ENCODE results near the gene IQCH. TPM values are rescaled to one million over a fixed set of nuclear protein-coding genes. Genes with fewer than 3 reads are reported as not detected.

Gene IQCH
- total RNA-seq, 1 experiment from 2014 or later, result 2.1 TPM

DNA sequence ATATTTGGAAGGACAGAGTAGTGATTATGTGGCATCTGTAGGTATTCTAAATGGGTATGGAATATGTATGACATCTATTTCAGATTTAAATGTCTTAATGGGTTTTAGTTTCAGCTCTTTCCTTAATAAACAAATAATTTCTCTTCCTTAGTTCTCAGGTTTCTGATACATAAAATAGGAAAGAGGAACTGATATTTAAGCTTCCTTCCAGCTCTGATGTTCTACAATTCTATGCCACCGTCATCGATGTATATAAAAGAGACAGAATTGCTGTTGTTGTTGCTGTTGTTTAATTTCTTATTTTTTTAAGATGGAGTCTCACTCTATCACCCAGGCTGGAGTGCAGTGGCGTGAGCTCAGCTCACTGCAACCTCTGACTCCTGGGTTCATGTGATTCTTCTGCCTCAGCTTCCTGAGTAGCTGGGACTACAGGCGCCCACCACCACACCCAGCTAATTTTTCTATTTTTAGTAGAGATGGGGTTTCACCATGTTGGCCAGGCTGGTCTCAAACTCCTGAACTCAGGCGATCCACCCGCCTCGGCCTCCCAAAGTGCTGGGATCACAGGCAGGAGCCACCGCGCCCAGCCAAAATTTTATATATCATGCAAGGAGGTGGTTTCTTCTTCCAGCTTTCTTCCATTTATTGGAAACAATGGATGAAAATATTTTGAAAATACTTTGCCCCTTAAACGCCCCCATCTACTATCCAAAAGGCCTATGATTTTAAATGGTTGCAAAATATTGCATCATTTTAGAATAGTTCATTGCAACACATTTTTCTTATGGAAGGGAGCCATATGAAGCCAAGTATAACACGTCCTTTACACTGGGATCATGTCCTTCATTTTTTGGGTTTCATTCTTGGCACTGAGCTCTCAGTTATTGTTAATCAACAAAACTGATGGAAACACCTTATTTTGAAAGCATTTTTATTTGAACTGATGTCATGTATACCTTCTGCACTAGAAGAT, 252.5 kb downstream of the IQCH start:
- POLR2A ChIA-PET (ENCODE audit: unreplicated experiment), result no interaction called here
- CTCF ChIA-PET, result no interaction called here
- no TSS peak for BruUV-seq (replicated peaks)

DNA sequence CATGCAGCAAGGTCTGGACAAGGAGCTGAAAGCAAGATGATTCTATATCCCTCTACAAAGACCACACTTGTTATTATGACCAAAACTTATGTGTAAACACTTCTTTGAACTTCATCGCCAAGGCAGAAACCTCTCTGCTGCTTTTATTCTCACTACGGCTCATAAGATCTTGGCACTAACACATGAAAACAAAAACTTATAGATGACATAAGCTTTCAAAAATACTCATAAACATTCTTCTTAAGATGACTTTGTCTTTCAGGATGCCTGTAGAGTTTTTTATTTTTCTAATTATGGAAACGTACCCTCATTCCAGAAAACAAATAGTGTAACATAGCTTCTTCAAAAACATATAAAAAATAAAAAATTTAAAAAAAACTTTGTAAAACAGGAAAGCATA, 253.8 kb downstream of the IQCH start:
- ATAC-seq (no peak), DNase-seq (no peak)
- TF ChIP-seq EZH2 (IDR thresholded peaks at IDR 0.05; ENCODE audit: low read length, unreplicated experiment) (no peak), EZH2phosphoT487 (IDR thresholded peaks at IDR 0.05; ENCODE audit: borderline replicate concordance, low read length) (no peak)
- TF ChIP-seq, protein P1, sequence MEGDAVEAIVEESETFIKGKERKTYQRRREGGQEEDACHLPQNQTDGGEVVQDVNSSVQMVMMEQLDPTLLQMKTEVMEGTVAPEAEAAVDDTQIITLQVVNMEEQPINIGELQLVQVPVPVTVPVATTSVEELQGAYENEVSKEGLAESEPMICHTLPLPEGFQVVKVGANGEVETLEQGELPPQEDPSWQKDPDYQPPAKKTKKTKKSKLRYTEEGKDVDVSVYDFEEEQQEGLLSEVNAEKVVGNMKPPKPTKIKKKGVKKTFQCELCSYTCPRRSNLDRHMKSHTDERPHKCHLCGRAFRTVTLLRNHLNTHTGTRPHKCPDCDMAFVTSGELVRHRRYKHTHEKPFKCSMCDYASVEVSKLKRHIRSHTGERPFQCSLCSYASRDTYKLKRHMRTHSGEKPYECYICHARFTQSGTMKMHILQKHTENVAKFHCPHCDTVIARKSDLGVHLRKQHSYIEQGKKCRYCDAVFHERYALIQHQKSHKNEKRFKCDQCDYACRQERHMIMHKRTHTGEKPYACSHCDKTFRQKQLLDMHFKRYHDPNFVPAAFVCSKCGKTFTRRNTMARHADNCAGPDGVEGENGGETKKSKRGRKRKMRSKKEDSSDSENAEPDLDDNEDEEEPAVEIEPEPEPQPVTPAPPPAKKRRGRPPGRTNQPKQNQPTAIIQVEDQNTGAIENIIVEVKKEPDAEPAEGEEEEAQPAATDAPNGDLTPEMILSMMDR (conservative IDR thresholded peaks at IDR 0.05; ENCODE audit: low read depth, low read length), result no peak
- Histone ChIP-seq H3K9ac (ENCODE audit: low read length) (no peak overlapping the region), H3K4me1 (ENCODE audit: insufficient read depth, low read length) (no peaks in the 10 kb centered on the region), H3K36me3 (ENCODE audit: low read depth, low read length) (no peaks in the 10 kb centered on the region), H3K4me2 (ENCODE audit: low read length) (no peak overlapping the region), H3K9me2 (replicated peaks; ENCODE audit: low read length) (no peaks in the 10 kb centered on the region), H3K27me3 (ENCODE audit: low read length) (no peaks in the 10 kb centered on the region), H3K4me3 (ENCODE audit: low read length) (no peak overlapping the region), H2AFZ (ENCODE audit: low read length) (no peak overlapping the region), H3K27ac (ENCODE audit: low read length) (no peak overlapping the region), H3F3A (ENCODE audit: low read length, unreplicated experiment) (no peaks in the 10 kb centered on the region), H3K9me3 (ENCODE audit: low read length) (no peaks in the 10 kb centered on the region), H3K79me2 (ENCODE audit: low read length) (no peaks in the 10 kb centered on the region), H4K20me1 (ENCODE audit: low read length) (no peaks in the 10 kb centered on the region)
- ChIA-PET CTCF (no interaction called here), POLR2A (ENCODE audit: unreplicated experiment) (no interaction called here)
- BruUV-seq (replicated peaks), result no TSS peak
- intact Hi-C loops (cut with micrococcal nuclease), result no loop called here

More for the DNA sequence above, 252.5 kb downstream of the IQCH start:
- Histone ChIP-seq H3K9me3 (ENCODE audit: low read length) (no peaks in the 10 kb centered on the region), H4K20me1 (ENCODE audit: low read length) (no peaks in the 10 kb centered on the region), H3K27me3 (ENCODE audit: low read length) (no peaks in the 10 kb centered on the region), H3K27ac (ENCODE audit: low read length) (no peak overlapping the region), H3K4me3 (ENCODE audit: low read length) (no peak overlapping the region), H3K4me1 (ENCODE audit: insufficient read depth, low read length) (no peaks in the 10 kb centered on the region), H3K36me3 (ENCODE audit: low read depth, low read length) (no peaks in the 10 kb centered on the region), H3K4me2 (ENCODE audit: low read length) (no peak overlapping the region), H2AFZ (ENCODE audit: low read length) (no peak overlapping the region), H3F3A (ENCODE audit: low read length, unreplicated experiment) (no peaks in the 10 kb centered on the region), H3K79me2 (ENCODE audit: low read length) (no peaks in the 10 kb centered on the region), H3K9me2 (replicated peaks; ENCODE audit: low read length) (no peaks in the 10 kb centered on the region), H3K9ac (ENCODE audit: low read length) (no peak overlapping the region)
- TF ChIP-seq EZH2phosphoT487 (IDR thresholded peaks at IDR 0.05; ENCODE audit: borderline replicate concordance, low read length) (no peak), EZH2 (IDR thresholded peaks at IDR 0.05; ENCODE audit: low read length, unreplicated experiment) (no peak)
- TF ChIP-seq, protein P1 (conservative IDR thresholded peaks at IDR 0.05; ENCODE audit: low read depth, low read length), result no peak
- ATAC-seq, result no peak
- intact Hi-C loops (cut with micrococcal nuclease), result no loop called here
- DNase-seq, result no peak

DNA sequence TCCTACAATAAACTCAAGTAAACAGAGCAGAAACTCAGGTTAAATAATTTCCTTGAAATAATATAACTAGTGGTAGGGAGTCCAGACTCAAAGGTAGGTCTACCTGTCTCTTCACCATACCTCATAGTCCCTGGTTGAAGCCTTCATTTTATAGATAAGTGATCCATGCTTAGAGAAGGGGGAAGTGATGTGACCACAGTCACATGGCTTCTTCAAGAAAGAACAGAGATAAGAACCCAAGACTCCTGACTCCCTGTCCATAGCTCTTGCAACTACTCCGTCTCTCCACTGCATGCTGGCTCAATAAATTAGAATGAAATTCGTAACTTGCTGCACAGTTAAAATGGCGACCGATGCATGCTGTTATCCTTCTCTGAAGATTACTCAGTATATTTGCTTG, 255.3 kb downstream of the IQCH start:
- ChIA-PET POLR2A (ENCODE audit: unreplicated experiment) (no interaction called here), CTCF (no interaction called here)
- ATAC-seq, result no peak
- TF ChIP-seq EZH2 (IDR thresholded peaks at IDR 0.05; ENCODE audit: low read length, unreplicated experiment), result no peak
- TF ChIP-seq, protein P1 (conservative IDR thresholded peaks at IDR 0.05; ENCODE audit: low read depth, low read length), result no peak
- Histone ChIP-seq H3K9ac (ENCODE audit: low read length) (no peak overlapping the region), H3K4me2 (ENCODE audit: low read length) (no peak overlapping the region), H4K20me1 (ENCODE audit: low read length) (no peaks in the 10 kb centered on the region), H3K27ac (ENCODE audit: low read length) (no peak overlapping the region), H3F3A (ENCODE audit: low read length, unreplicated experiment) (no peaks in the 10 kb centered on the region), H3K4me1 (ENCODE audit: insufficient read depth, low read length) (no peaks in the 10 kb centered on the region), H3K27me3 (ENCODE audit: low read length) (no peaks in the 10 kb centered on the region), H3K4me3 (ENCODE audit: low read length) (no peak overlapping the region), H3K9me3 (ENCODE audit: low read length) (no peaks in the 10 kb centered on the region), H2AFZ (ENCODE audit: low read length) (no peak overlapping the region), H3K9me2 (replicated peaks; ENCODE audit: low read length) (no peaks in the 10 kb centered on the region), H3K36me3 (ENCODE audit: low read depth, low read length) (no peaks in the 10 kb centered on the region), H3K79me2 (ENCODE audit: low read length) (no peaks in the 10 kb centered on the region)
- no peak for DNase-seq
- intact Hi-C loops (cut with micrococcal nuclease), result no loop called here
- no TSS peak for BruUV-seq (replicated peaks)

Data from PC-3 (cell line).